GM21367 (cell line): Measurements from ENCODE around the gene NFATC1.

Experiments
- ATAC-seq: cut with Tn5 transposase; IDR thresholded peaks from one replicate; pipeline ENCODE4 v1.9.1; 2021; ENCODE audit not compliant: unreplicated experiment

NFATC1 gene

DNA sequence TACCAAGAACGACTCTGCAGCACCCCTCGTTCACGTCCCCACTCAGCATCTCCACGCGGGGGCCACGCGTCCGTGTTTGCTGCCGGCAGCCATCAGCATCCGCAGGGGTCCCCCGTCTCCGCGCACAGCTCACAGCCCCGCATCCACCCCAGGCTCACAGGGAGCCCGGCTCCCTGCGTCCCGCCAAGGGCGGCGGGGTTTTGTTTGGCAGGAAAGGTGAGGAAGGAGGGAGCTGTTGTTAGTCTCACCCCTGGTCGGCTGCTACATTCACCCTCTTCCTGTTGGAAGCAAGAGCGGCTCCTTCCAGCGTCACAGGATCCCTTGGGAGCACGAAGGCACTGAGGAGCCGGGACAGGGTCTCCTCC, 152.9 kb downstream of the NFATC1 start:
- no peak for ATAC-seq

DNA sequence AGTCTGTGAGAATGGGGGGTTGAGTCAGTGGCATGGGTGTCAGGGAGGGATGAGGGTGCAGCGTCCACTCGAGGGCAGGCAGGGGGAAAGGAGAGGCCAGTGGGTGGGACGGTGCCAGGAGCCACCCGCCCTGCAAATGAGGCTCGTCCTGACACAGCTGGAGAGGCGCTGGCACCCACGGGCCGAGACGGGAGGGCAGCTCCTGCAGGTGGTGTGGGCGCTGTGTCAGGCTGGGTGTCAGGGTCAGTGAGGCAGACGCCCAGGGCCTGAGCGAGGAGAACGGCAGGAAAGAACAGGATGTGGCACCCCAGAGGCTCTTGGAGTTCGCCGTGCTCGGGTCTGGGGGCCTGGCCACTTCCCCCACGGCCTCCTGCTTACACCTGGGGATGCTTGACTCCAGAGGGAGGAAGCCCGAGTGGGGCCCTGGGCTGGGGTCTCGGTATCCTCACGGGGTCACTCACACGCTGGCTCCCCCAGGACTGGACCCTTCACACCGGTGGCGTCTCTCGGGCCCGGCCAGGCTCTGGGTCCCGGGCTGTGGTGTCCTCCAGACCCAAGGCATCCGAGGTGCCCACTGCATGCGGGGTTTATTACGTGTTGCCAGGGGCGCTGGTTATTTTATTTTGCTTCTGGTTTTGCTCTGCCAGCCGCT, 153.4 kb downstream of the NFATC1 start:
- no peak for ATAC-seq

DNA sequence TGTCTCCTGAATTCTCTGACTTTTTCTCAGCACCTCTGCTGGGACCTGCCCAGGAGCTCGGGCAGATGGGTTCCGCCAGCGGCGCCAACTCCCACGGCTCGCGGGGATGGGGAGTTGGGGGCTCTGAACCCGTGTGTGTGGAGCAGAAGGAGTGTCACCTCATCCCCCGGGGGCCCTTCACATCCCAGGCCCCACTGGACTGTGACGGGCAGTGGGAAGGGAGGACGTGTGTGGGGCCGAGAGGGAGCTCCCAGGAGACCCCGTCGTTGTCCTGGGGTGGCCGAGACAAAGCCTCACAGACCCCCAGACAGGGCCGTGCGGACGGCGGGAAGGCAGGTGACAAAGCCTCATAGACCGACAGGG, 153.9 kb downstream of the NFATC1 start:
- ATAC-seq = no peak

DNA sequence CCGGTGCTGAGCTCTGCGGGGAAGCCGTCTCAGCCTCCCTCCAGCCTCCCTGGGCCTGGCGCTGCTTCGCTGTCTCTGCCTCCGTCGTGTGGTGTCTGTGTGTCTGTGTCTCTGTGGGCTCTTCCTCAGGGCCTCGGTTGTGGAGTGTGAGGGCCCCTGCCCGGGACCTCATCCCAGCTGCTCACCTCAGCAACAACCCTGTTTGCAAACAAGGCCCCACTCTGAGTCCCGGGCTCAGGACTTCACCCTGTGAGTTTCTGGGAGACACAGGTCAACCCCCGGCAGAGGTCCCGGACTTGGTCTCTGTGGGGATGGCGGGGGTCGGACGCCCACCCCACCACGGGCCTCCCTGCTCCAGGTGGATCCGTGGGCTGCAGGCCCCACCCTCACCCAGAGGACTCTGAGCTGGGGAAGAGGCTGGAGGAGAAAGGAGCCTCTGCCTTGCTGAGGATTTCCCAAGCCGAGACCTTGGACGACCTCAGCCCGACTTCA, 156.5 kb downstream of the NFATC1 start:
- ATAC-seq = no peak

DNA sequence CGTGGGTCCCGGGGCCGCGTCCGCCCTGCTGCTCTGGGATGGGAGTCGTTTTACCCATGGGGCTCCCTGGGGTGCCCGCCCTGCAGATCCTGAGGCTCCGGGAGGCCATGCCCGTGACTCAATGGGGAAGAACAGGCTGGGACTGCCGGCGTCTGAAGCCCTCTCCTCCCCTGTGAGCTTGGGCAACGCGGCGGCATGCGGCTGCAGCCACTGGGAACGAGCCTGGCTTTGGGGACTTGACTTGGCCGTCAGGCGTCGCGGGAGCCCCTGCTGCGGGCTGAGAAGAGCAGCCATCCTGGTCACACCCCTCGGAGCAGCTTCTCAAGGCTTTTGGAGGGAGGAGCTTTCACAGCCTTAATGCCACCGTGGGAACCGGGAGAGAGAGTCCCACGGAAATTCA, 157.0 kb downstream of the NFATC1 start:
- ATAC-seq = no peak

DNA sequence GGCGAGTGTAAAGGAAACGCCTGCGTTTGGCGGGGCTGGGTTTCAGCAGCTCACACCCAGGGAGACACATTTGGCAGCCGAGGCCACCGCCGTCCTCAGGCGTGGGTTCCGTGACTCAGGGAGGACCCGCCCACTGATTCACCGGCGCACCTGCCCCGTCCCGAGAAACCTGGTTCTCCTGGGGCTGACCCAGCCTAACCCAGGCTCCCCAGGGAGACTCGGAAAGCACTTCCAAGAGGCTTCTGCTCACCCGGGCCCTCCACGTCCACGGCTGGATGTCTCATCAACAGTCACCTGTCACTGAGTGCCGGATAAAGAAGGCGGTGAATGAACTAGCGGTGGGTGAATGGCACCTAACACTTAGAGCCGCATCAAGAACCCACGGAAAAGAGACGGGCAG, 157.4 kb downstream of the NFATC1 start:
- ATAC-seq = no peak

GRCh38 chr18:79553696-79554095, 158.0 kb downstream of the NFATC1 start:
- no peak for ATAC-seq

- no peak for ATAC-seq
Measured at GRCh38 chr18:79554321-79554720, 158.6 kb downstream of the NFATC1 start.

GRCh38 chr18:79554945-79555645, 159.4 kb downstream of the NFATC1 start:
- no peak for ATAC-seq

GRCh38 chr18:79555885-79556284, 160.2 kb downstream of the NFATC1 start:
- no peak for ATAC-seq

DNA sequence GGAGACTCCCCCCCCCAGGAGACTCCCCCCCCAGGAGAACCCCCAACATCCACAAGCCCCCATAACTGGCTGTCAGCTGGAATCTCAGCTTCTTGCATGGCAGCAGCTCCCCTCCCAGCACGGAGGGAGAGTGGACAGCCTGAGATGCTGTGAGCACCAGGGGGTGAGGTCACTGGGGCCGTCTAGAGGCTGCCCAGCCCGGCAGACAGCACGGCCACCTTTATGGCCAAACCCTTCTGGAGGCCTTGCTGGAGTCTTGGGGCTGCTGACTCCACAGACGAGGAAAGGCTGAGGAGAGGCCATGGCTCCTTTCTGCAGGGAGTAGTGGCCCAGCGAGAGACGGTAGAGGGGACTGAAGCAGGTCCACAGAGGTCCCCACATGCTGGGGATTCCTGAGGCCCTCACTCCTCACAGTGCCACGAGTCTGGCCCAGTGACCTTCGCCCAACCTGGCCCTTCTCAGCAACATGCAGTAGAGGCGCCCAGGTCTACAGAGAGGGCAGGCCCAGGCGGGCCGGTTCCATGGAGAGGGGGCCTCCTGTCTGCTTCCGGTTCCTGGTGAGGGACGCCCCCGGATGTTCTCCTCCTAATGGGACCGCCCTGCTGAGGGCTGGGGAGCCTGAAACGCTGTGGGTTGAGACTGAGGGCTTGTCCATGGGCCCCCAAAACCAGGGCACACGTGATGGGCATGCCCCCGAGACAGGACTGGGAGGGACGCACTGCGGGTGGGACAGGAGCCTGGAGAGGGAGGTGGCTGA, 161.3 kb downstream of the NFATC1 start:
- no peak for ATAC-seq

- no peak for ATAC-seq
Measured at GRCh38 chr18:79558196-79558932, 162.6 kb downstream of the NFATC1 start.

- no peak for ATAC-seq
Measured at GRCh38 chr18:79558933-79559416, 163.2 kb downstream of the NFATC1 start.

DNA sequence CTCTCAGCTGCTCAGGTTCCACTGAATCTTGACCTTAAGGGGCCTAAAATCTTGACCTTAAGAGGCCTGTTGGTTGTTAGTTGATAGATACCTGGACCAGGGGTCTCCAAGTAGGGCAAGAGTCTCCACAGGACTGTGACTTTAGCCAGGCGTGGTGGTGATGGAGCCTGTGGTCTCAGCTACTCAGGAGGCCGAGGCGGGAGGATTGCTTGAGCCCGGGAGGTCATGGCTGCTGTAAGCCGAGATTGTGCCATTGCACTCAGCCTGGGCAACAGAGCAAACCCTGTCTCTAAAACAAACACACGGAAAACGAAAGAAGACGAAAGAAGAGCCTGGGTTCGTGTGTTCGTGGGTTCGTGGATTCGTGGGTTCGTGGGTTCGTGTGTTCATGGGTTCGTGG, 163.7 kb downstream of the NFATC1 start:
- ATAC-seq = no peak

DNA sequence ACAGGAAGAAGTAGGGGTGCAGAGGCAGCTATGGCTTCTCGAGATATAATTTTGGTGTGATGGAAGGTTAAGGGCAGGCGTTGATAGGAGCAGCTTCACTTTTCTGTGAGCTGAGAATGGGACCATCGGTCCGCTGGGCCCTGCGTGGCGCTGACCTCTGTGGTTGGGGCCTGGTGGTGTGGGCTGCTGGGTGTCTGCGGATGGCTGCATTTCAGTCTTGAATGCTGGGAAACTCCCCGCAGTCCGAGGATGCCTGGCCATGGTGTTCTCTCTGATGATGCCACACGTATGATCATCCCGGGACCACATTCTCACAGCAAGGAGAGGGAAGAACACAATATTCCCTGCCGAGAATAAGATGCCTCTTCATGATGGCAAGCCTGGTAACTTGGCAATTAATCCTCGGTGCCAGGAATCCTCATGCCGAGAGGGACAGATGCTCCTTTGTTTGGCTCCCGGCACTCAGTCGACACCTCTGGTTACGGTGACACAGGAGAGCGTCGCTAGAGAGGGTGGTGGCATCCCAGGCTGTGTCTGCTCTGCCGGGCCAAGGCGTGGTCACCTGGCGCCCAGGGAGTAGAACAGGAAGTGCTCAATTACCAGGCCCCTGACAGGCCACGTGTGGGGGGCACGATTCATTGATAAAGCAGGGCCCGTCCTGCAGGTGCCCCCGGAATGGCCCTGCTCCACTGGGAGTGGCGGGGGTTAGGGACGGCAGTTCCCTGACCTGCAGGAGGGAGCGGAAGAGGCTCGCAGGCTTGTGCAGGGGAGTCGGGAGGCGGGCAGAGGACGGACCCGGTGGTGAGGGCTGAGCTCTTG, 164.5 kb downstream of the NFATC1 start:
- no peak for ATAC-seq

GRCh38 chr18:79560861-79561210, 165.1 kb downstream of the NFATC1 start:
- ATAC-seq = no peak

- ATAC-seq = no peak
Measured at GRCh38 chr18:79563949-79564348, 168.2 kb downstream of the NFATC1 start.

GRCh38 chr18:79564441-79564840, 168.7 kb downstream of the NFATC1 start:
- ATAC-seq = no peak

- ATAC-seq = no peak
Measured at GRCh38 chr18:79566771-79567431, 171.2 kb downstream of the NFATC1 start.
